Rectal smooth muscle tissue (tissue), 1 donor: ENCODE data around the gene IQCK.

Source experiments
- H3K27ac ChIP-seq: one replicate; pipeline ENCODE4 v1.7.0; 2013; ENCODE audit warnings: low read depth, low read length, inconsistent platforms
- H3K27me3 ChIP-seq: one replicate; pipeline ENCODE4 v1.7.0; 2013; ENCODE audit warnings: low read length; ENCODE audit not compliant: control insufficient read depth, insufficient read depth
- H3K36me3 ChIP-seq: one replicate; pipeline ENCODE4 v1.7.0; 2013; ENCODE audit warnings: low read length; ENCODE audit not compliant: control insufficient read depth, insufficient read depth
- H3K4me1 ChIP-seq: one replicate; pipeline ENCODE4 v1.7.0; 2013; ENCODE audit warnings: low read length; ENCODE audit not compliant: control insufficient read depth, insufficient read depth
- H3K4me3 ChIP-seq: one replicate; pipeline ENCODE4 v1.7.0; 2013; ENCODE audit warnings: low read length
- H3K9ac ChIP-seq: one replicate; pipeline ENCODE4 v1.7.0; 2013; ENCODE audit warnings: low read length

IQCK gene

GRCh38 chr16:19829844-19830692 lies 112.0 kb downstream of the IQCK start:
- H3K27me3 ChIP-seq = no peaks in the 10 kb centered on the region
- H3K36me3 ChIP-seq = no peaks in the 10 kb centered on the region
- no peak overlapping the region for H3K4me3 ChIP-seq
- H3K9ac ChIP-seq = no peak overlapping the region
- no peaks in the 10 kb centered on the region for H3K4me1 ChIP-seq
- no peak overlapping the region for H3K27ac ChIP-seq

GRCh38 chr16:19830902-19831560 lies 113.0 kb downstream of the IQCK start:
- no peak overlapping the region for H3K27ac ChIP-seq

GRCh38 chr16:19831678-19832077 lies 113.6 kb downstream of the IQCK start:
- Histone ChIP-seq H3K9ac (no peak overlapping the region), H3K27ac (no peak overlapping the region), H3K4me3 (no peak overlapping the region), H3K36me3 (no peaks in the 10 kb centered on the region), H3K4me1 (no peaks in the 10 kb centered on the region), H3K27me3 (no peaks in the 10 kb centered on the region)

More at GRCh38 chr16:19830902-19831560, 113.0 kb downstream of the IQCK start:
- Histone ChIP-seq H3K27me3 (no peaks in the 10 kb centered on the region), H3K4me3 (no peak overlapping the region), H3K9ac (no peak overlapping the region), H3K36me3 (no peaks in the 10 kb centered on the region), H3K4me1 (no peaks in the 10 kb centered on the region)

- H3K27me3 ChIP-seq = no peaks in the 10 kb centered on the region
- H3K36me3 ChIP-seq = no peaks in the 10 kb centered on the region
- H3K4me1 ChIP-seq = no peaks in the 10 kb centered on the region
- H3K27ac ChIP-seq = no peak overlapping the region
- H3K9ac ChIP-seq = no peak overlapping the region
- no peak overlapping the region for H3K4me3 ChIP-seq
Observed at GRCh38 chr16:19833176-19833575, 115.1 kb downstream of the IQCK start.

- Histone ChIP-seq H3K27ac (no peak overlapping the region), H3K36me3 (no peaks in the 10 kb centered on the region)
Observed at GRCh38 chr16:19833581-19833980, 115.5 kb downstream of the IQCK start.

GRCh38 chr16:19835196-19835595 lies 117.1 kb downstream of the IQCK start:
- no peak overlapping the region for H3K27ac ChIP-seq
- no peak overlapping the region for H3K9ac ChIP-seq
- no peaks in the 10 kb centered on the region for H3K4me1 ChIP-seq
- H3K36me3 ChIP-seq = no peaks in the 10 kb centered on the region
- H3K27me3 ChIP-seq = no peaks in the 10 kb centered on the region
- H3K4me3 ChIP-seq = no peak overlapping the region

More at GRCh38 chr16:19833581-19833980, 115.5 kb downstream of the IQCK start:
- Histone ChIP-seq H3K9ac (no peak overlapping the region), H3K27me3 (no peaks in the 10 kb centered on the region), H3K4me3 (no peak overlapping the region), H3K4me1 (no peaks in the 10 kb centered on the region)

- Histone ChIP-seq H3K27ac (no peak overlapping the region), H3K4me1 (no peaks in the 10 kb centered on the region), H3K4me3 (no peak overlapping the region), H3K36me3 (no peaks in the 10 kb centered on the region), H3K9ac (no peak overlapping the region), H3K27me3 (no peaks in the 10 kb centered on the region)
Observed at GRCh38 chr16:19835968-19836421, 117.9 kb downstream of the IQCK start.

GRCh38 chr16:19837331-19837980 lies 119.4 kb downstream of the IQCK start:
- Histone ChIP-seq H3K36me3 (no peaks in the 10 kb centered on the region), H3K9ac (no peak overlapping the region), H3K27ac (no peak overlapping the region), H3K4me1 (no peaks in the 10 kb centered on the region), H3K4me3 (no peak overlapping the region), H3K27me3 (no peaks in the 10 kb centered on the region)

- H3K27ac ChIP-seq = no peak overlapping the region
- no peak overlapping the region for H3K4me3 ChIP-seq
- no peaks in the 10 kb centered on the region for H3K27me3 ChIP-seq
- H3K9ac ChIP-seq = no peak overlapping the region
- H3K4me1 ChIP-seq = no peaks in the 10 kb centered on the region
- no peaks in the 10 kb centered on the region for H3K36me3 ChIP-seq
Observed at GRCh38 chr16:19837984-19838707, 120.1 kb downstream of the IQCK start.

GRCh38 chr16:19840524-19841110 lies 122.5 kb downstream of the IQCK start:
- no peaks in the 10 kb centered on the region for H3K4me1 ChIP-seq
- H3K4me3 ChIP-seq = no peak overlapping the region
- no peaks in the 10 kb centered on the region for H3K27me3 ChIP-seq
- H3K9ac ChIP-seq = no peak overlapping the region
- no peak overlapping the region for H3K27ac ChIP-seq
- no peaks in the 10 kb centered on the region for H3K36me3 ChIP-seq

GRCh38 chr16:19841184-19841583 lies 123.1 kb downstream of the IQCK start:
- Histone ChIP-seq H3K27me3 (no peaks in the 10 kb centered on the region), H3K36me3 (no peaks in the 10 kb centered on the region), H3K27ac (no peak overlapping the region), H3K4me3 (no peak overlapping the region), H3K4me1 (no peaks in the 10 kb centered on the region), H3K9ac (no peak overlapping the region)
